Right atrium auricular region (tissue), 2 donors: ENCODE data around the gene ZNF256. TPM values are rescaled to one million over a fixed set of nuclear protein-coding genes. Genes with fewer than 3 reads are reported as not detected.

Source experiments
- DNase-seq: peaks from one replicate; pipeline ENCODE4 v3.0.0-alpha.2; 2019; ENCODE audit warnings: low spot score
- H3K27ac ChIP-seq, 2 donors: fragments of 200-600 bp; sonication (generic); 1 replicate in 1 of 2; 2 replicates in 1 of 2; pipeline ENCODE4 v1.5.1; 2016 to 2019
- H3K27me3 ChIP-seq, 2 donors: fragments of 200-600 bp; sonication (generic); one replicate each; pipeline versions ENCODE4 v1.5.1 to v1.6.0; 2017 to 2019
- H3K36me3 ChIP-seq: fragments of 200-600 bp; sonication (generic); one replicate; pipeline ENCODE4 v1.5.1; 2016
- H3K4me1 ChIP-seq, 2 donors: fragments of 200-600 bp; sonication (generic); one replicate each; pipeline versions ENCODE4 v1.5.1 to v1.6.0; 2017 to 2019
- H3K4me3 ChIP-seq, 2 donors: fragments of 200-600 bp; sonication (generic); 1 replicate in 1 of 2; 2 replicates in 1 of 2; pipeline ENCODE4 v1.5.1; 2017 to 2019; ENCODE audit warnings: mild to moderate bottlenecking in 1 of 2, moderate library complexity in 1 of 2
- H3K9me3 ChIP-seq, 2 donors: fragments of 200-600 bp; sonication (generic); one replicate each; pipeline ENCODE4 v1.5.1; 2019
- CTCF ChIP-seq, 2 donors: fragments of 200-600 bp; sonication (generic); IDR thresholded peaks; one replicate each; pipeline ENCODE4 v1.5.1; 2019; ENCODE audit warnings: antibody characterized with exemption in 2 of 2
- total RNA-seq, 2 donors: library from RNA; depleted of rRNA; stranded (reverse); fragments of >200 nt; gene quantifications; one replicate each; pipeline ENCODE4 v1.1.0, GENCODE V29; 2016

Gene ZNF256
- total RNA-seq, 2 donors from 2014 or later: 5.3 to 5.7 TPM

DNA sequence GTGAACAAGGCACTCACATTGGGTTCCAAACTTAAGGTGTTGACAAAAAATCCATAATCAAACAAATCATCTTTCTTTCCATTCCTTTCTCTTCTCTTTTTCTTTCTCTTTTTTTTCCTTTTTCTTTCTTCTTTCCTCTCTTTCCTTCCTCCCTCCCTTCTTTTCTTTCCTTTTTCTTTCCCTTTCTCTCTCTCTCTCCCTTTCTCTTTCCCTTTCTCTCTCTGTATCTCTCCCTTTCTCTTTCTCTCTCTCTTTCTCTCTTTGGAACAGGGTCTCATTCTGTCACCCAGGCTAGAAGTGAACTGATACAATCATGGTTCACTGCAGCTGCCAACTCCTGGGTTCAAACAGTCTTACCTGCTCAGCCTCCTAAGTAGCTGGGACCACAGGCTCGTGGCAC, 14.3 kb upstream of the ZNF256 start:
- no peaks in the 10 kb centered on the region for H3K36me3 ChIP-seq
- H3K4me1 ChIP-seq: no peaks in the 10 kb centered on the region

DNA sequence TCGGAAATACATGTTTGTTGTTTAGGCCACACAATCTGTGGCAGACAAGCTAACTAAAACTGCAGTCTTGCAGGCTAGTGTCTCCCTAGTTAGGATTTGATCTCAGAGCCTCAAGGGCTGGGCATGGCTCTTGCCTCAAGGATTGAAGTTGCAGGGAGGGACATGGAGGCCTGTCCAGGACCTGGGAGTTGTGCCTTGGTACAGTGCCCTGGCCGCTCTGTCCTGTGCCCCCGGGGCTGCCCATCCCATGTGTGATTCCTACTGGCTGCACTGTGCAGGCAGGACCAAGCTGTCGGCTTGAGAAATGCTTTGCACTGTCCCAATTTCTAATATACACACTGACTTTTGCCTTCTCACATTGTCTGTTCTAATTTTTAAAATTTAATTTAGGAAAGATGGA, 7.5 kb upstream of the ZNF256 start:
- no peaks in the 10 kb centered on the region for H3K27me3 ChIP-seq
- H3K4me1 ChIP-seq: no peaks in the 10 kb centered on the region
- no peaks in the 10 kb centered on the region for H3K36me3 ChIP-seq
- DNase-seq: no peak
- H3K9me3 ChIP-seq: peaks cover 0 to 42% of the 10 kb centered on the region in 2 donors
- H3K4me3 ChIP-seq: no peak overlapping the region
- no peak for TF ChIP-seq CTCF (IDR thresholded peaks at IDR 0.05)
- no peak overlapping the region for H3K27ac ChIP-seq

More for the DNA sequence above, 14.3 kb upstream of the ZNF256 start:
- Histone ChIP-seq H3K9me3 (peaks cover 0 to 81% of the 10 kb centered on the region in 2 donors), H3K4me3 (no peak overlapping the region), H3K27me3 (no peaks in the 10 kb centered on the region), H3K27ac (no peak overlapping the region)
- no peak for DNase-seq
- TF ChIP-seq CTCF (IDR thresholded peaks at IDR 0.05): no peak

GRCh38 chr19:57949702-57950101, 2.2 kb upstream of the ZNF256 start:
- no peaks in the 10 kb centered on the region for H3K27me3 ChIP-seq
- no peak for TF ChIP-seq CTCF (IDR thresholded peaks at IDR 0.05)
- H3K27ac ChIP-seq: no peak overlapping the region
- peaks cover 0 to 13% of the 10 kb centered on the region in 2 donors for H3K4me1 ChIP-seq
- DNase-seq: no peak
- no peaks in the 10 kb centered on the region for H3K36me3 ChIP-seq
- H3K9me3 ChIP-seq: peaks cover 0 to 1% of the 10 kb centered on the region in 2 donors
- H3K4me3 ChIP-seq: no peak overlapping the region

DNA sequence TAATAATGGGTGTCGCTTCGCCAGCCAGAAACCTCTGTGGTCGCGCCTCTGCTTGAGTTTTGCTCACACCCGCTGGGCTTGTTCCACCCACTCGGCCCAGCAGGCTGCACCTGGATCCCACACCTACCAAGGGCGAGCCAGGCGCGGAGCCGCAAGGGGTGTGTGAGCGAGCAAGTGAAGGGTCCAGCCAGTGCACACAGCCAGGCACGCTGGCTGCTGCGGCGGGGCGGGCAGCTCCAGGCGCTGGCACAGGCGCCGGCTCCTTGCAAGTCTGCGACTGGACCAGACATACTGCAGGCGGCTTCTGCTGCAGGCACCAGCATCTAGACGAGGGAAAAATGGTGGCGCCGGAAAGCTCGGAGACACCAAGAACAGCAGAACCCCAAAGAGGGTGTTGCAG, 1.8 kb upstream of the ZNF256 start:
- Histone ChIP-seq H3K4me3 (no peak overlapping the region), H3K36me3 (no peaks in the 10 kb centered on the region), H3K4me1 (peaks cover 0 to 13% of the 10 kb centered on the region in 2 donors), H3K27ac (no peak overlapping the region), H3K9me3 (no peaks in the 10 kb centered on the region), H3K27me3 (no peaks in the 10 kb centered on the region)
- no peak for DNase-seq
- no peak for TF ChIP-seq CTCF (IDR thresholded peaks at IDR 0.05)

DNA sequence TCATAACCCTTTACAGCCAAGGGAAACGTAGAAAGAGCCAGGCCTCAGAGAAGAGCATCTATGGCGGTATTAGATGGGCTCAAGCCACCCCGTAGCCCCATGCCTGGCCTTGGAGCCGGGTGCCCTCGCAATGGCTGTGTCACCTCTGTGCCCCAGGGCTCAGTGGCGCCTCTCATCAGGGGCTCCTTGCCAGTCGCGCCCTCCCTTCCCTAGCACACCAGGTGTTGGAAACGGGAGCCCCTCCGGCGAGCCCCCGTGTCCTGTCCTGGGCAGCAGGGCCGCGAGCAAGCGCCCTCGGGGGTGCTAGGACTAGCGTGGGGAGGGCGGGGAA, 453 bp downstream of the ZNF256 start:
- no peak for TF ChIP-seq CTCF (IDR thresholded peaks at IDR 0.05)
- H3K9me3 ChIP-seq: peaks cover 0 to 17% of the 10 kb centered on the region in 2 donors
- H3K27me3 ChIP-seq: no peaks in the 10 kb centered on the region
- H3K27ac ChIP-seq: peak overlapping the region; percentile 85 to 86
- H3K36me3 ChIP-seq: peaks cover 20% of the 10 kb centered on the region
- DNase-seq: no peak
- H3K4me1 ChIP-seq: peaks cover 0 to 13% of the 10 kb centered on the region in 2 donors
- H3K4me3 ChIP-seq: peak overlapping the region; percentile 96 to 99

DNA sequence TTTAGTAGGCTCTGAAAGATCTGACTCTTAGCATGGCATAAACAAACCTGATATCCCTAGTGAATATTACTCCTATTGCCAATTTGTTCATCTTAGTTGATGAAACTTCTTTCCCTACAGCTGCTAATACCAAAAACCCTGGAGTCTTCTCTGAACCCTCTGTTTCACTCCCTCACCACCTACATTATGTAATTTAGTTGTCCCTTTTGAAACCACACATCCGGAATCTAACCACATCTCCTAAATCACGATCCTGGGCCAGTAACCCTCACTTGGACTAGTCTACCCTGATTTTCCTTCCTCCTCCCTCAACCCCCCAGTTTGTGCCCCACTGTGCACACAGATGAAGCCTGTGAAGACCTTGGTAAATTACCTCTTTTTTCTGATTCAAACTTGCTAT, 1.2 kb downstream of the ZNF256 start:
- H3K9me3 ChIP-seq: peaks cover 0 to 24% of the 10 kb centered on the region in 2 donors
- DNase-seq: no peak
- H3K4me3 ChIP-seq: peak overlapping the region; percentile 96 to 99
- H3K27me3 ChIP-seq: no peaks in the 10 kb centered on the region
- peaks cover 0 to 13% of the 10 kb centered on the region in 2 donors for H3K4me1 ChIP-seq
- H3K36me3 ChIP-seq: peaks cover 27% of the 10 kb centered on the region
- H3K27ac ChIP-seq: no peak overlapping the region
- no peak for TF ChIP-seq CTCF (IDR thresholded peaks at IDR 0.05)
